Measurements from ENCODE around the gene ACAD10. TPM values are rescaled to one million over a fixed set of nuclear protein-coding genes. Genes with fewer than 3 reads are reported as not detected.

Gene ACAD10
- total RNA-seq (2022; extraction: Qiagen RNA extraction; ENCODE audit: low read depth) = 8.6 to 10.3 TPM (median 9.9 TPM) in 5 replicates

GRCh38 chr12:111685811-111686573, at the start of gene ACAD10, which contains the start of gene BRAP:
Gene ACAD10 (plus strand): TSS chr12:111686053. CDS start chr12:111692710, 6,657 bp downstream.
Gene BRAP (minus strand): TSS chr12:111685956. CDS start chr12:111685792, 164 bp downstream.

DNA sequence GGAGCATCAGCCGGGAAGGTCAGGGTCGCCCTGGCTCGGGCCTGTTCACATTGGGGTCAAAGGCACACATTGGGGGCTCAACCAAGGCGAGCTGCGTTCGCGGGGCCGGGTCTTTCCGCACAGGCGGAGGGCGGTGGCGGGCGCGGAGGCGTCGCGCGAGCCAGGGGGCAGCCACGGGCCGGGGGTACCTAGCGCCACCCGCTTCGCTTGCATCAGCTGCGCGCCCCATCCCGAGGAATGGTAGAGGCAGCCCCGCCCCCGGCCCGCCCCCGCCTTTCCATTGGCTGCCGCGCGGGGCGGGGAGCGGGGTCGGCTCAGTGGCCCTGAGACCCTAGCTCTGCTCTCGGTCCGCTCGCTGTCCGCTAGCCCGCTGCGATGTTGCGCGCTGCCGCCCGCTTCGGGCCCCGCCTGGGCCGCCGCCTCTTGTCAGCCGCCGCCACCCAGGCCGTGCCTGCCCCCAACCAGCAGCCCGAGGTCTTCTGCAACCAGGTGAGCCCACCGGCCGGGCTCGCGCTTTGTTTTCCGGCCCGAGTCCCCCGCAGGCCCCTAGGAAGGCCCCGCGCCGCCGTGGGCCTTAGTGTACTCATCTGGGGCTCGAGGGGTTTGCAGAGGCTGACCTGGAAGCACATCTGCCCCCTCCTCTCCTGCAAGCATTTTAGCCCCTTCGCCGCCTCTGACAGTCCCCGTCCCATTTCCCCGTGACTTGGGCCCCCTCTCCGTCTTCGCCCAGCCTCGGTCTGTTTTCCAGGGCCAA, 80.9 kb downstream of the ACAD10 start, which contains the start of gene ALDH2:
Gene ALDH2, plus strand, starts transcription at position 326 of the 754 bp plus-strand sequence. Its CDS starts 50 bp downstream, at position 376.

Other genes starting within 250 kb of the ACAD10 start
- gene ATXN2, start 86.7 kb upstream of the ACAD10 start, total RNA-seq (2022; extraction: Qiagen RNA extraction; ENCODE audit: low read depth) = 37.2 to 51.5 TPM (median 47.8 TPM) in 5 replicates
- 11.7 to 13.6 TPM (median 13.4 TPM) in 5 replicates for gene BRAP, start 97 bp upstream of the ACAD10 start, total RNA-seq (2022; extraction: Qiagen RNA extraction; ENCODE audit: low read depth)
- gene ALDH2, start 80.9 kb downstream of the ACAD10 start, total RNA-seq (2022; extraction: Qiagen RNA extraction; ENCODE audit: low read depth) = 65.7 to 97.2 TPM (median 91.6 TPM) in 5 replicates
- gene MAPKAPK5, start 156.2 kb downstream of the ACAD10 start, total RNA-seq (2022; extraction: Qiagen RNA extraction; ENCODE audit: low read depth) = 49.2 to 59.1 TPM (median 57.4 TPM) in 5 replicates